HG03064 (cell line): Measurements from ENCODE around the gene CUBN.

Experiments
- ATAC-seq: cut with Tn5 transposase; IDR thresholded peaks from one replicate; pipeline ENCODE4 v1.9.1; 2021; ENCODE audit warnings: low read depth; ENCODE audit not compliant: unreplicated experiment

The CUBN gene

DNA sequence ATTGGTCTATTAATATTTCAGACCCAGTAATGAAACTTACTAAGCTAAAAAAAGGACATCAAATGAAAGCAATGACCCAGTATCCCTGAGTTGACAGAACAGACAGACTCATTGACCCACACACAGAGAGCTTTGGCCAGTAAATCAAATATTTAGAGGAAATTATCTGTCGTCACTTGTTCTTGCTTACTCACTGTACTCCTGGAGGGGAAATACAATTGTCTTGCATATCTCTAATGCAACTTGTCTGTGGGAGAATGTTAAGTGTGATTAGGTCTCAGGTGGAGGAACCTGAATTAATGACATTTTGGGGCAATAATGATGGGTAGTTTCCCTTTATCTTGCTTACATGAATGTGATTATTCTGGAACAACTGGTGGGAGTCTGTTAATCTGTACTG, 80.4 kb downstream of the CUBN start:
- ATAC-seq, result no peak

GRCh38 chr10:17047908-17048307, 81.7 kb downstream of the CUBN start:
- no peak for ATAC-seq

- ATAC-seq, result no peak
Measured at GRCh38 chr10:17046989-17047388, 82.6 kb downstream of the CUBN start.

DNA sequence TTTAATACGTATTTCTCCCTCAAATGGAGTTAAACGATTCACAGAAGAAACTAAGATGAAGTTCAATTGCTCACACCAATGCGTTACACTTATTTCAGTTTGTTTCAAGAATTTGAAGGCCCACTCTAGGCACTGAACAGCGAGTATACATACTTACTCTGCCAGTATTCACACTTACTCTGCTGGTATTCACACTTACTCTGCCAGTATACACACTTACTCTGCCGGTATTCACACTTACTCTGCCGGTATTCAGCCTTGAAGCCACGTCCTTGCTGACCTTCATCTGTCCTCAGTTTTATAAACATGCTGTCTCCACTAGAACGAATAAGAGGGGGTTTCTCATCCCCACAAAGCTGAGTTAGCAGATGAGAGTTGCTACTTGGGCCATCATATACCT, 86.0 kb downstream of the CUBN start:
- no peak for ATAC-seq

DNA sequence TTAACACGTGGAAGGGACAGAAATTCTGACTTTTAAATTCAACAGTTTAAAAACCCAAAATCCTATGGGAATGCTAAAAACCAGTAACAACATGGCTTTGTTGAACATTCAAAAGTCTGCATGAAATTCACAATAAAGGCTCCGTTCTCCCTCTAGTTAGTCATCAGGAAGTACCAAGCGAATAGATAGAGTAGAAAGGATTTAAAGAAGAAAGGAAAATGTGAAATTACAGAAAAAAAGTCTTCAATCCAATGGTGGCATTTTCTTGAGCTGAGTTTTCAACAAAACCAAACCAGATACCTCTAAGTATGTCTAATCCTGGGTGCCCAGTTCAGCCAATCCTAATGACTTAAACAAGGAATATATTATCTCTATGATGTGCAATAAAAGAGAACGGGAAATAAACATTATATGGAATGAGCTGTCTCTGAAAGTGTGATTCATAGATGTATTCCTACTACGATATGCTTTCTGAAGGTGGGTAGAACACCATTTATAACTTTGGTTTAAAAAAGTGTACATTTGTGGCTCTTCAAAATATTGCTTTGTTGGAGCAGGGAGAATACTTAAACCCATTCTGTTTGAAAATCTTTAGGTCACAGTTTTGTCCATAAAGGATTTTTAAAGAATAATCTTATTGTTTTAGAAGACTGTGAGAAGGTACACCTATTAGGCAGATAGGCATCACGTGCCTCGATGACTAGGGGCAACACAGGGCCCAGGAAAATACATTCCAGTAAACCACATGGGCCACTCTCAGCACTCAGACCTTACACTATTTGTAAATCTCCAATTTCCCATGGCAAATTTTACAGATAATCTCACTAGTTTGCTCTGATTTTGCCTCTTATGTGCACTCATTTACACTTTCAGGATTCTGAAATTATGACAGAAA, 87.7 kb downstream of the CUBN start:
- ATAC-seq, result no peak

GRCh38 chr10:17038627-17039026, 91.0 kb downstream of the CUBN start:
- no peak for ATAC-seq

DNA sequence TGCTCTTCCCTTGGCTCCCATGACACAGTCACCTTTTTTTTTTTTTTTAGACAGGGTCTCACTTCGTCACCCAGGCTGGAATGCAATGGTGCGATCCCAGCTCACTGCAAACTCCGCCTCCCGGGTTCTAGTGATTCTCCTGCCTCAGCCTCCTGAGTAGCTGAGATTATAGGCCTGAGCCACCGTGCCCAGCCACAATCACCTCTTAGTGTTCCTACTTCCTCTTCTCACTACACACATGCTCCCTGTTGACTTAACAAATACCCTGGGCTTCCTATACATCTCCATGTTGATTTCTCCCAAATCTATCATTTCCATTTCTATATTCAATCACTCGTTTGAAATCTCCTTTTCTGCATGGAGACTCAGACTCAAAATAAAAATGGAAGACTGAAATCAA, 91.7 kb downstream of the CUBN start:
- no peak for ATAC-seq

DNA sequence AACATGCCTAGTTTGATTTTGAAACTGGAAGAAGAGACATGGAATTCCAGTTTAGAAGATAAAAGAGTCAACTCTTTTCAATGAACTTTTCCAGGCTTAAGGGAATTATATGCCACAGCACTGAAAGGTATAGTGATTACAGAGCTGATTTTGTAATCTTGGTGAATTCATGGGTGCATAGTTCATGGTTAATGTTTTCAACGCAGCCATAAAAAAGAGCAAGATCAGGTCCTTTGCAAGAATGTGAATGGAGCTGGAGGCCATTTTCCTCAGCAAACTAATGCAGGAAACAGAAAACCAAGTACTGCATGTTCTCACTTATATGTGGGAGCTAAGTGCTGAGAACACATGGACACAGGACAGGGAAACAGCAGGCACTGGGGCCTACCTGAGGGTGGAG, 94.2 kb downstream of the CUBN start:
- ATAC-seq, result no peak

DNA sequence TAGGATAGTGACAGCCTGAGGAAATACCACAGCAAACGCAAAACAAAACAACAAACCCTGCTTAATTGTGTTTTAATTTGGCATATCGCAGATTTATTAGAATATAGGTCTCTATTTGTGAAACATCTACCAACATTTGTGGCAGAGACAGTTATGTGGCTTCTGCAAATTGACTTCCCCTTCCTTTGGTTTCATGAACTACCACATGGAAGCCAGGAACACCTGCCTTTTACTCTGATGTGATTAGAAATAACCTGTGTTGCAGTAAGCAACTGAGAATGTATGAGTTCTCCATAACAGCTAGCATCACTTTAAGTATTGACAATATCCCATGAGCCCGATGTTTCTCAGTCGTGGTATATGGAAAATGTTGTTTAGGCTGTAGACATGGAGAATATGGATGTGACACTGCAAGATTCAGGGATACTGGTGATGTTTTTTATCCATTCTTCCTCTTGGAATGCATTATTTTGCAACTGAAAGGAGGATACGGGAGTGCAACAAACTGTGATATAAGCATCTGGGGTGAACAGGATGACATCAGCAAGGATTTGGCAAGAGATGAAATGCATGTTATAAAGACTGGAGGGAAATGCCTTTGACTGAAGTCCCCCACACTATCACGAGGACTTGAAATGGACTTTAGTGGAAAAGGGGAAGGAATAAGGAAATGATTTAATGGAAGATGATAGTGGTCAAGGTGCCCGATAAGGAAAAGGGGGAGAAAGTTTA, 95.9 kb downstream of the CUBN start:
- no peak for ATAC-seq

- no peak for ATAC-seq
Measured at GRCh38 chr10:17031637-17032635, 97.7 kb downstream of the CUBN start.

GRCh38 chr10:17029581-17030271, 99.9 kb downstream of the CUBN start:
- ATAC-seq, result no peak

GRCh38 chr10:17029239-17029580, 100.4 kb downstream of the CUBN start:
- ATAC-seq, result no peak

- no peak for ATAC-seq
Measured at GRCh38 chr10:17028798-17029197, 100.8 kb downstream of the CUBN start.

- peak; percentile 46 for ATAC-seq
Measured at GRCh38 chr10:17026686-17027485, 102.7 kb downstream of the CUBN start.

DNA sequence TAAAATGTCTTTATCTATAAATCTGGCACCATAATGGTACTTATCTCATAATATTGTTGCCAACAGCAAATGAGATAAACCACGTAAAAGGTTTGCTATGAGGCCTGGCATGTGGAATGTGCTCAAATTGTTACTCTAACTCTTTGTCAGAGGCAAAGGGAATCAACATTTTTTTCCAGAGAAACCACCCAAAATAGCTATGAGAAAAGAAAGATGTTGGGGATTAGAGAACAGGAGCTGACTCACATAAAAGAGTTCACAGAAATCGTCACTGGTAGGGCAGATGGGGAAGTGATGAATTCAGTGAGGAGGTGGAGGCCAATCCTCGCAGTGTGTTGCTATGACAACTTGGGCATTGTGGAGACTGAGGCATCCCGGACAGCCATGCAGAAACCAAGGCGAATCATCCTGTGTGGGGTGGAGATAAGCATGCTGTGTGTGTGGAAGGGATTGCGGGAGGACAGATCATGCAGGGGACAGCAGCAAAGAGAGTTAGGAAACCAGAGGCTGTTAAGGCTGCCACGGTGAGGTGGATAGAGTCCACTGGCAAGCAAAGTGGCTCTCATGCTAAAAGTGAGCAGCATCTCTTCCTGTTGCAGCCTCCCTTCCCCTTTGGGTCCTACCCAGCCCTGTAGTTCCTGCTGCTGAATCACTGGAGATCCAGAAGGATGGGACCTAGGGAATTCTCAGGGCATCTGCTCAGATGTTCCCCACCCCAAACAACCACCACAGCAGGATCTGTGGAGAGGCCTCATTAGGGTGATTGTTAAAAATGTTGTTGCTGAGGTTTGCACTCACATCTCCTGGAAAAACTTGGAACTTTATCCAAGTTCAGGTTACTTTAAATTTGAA, 103.9 kb downstream of the CUBN start:
- ATAC-seq, result no peak

DNA sequence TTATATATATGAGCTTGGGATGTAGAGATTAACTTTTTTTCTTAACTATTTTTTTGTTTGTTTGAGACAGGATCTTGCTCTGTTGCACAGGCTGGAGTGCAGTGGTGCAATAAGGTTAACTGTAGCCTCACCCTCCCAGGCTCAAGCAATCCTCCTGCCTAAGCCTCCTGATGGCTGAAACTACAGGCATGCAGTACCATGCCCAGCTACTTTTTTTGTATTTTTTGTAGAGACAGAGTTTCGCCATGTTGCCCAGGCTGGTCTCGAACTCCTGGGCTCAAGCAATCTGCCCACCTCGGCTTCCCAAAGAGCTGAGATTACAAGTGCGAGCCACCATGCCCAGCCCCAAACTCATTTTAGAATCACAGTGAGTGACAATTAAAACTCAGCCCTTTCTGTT, 105.2 kb downstream of the CUBN start:
- ATAC-seq, result no peak

DNA sequence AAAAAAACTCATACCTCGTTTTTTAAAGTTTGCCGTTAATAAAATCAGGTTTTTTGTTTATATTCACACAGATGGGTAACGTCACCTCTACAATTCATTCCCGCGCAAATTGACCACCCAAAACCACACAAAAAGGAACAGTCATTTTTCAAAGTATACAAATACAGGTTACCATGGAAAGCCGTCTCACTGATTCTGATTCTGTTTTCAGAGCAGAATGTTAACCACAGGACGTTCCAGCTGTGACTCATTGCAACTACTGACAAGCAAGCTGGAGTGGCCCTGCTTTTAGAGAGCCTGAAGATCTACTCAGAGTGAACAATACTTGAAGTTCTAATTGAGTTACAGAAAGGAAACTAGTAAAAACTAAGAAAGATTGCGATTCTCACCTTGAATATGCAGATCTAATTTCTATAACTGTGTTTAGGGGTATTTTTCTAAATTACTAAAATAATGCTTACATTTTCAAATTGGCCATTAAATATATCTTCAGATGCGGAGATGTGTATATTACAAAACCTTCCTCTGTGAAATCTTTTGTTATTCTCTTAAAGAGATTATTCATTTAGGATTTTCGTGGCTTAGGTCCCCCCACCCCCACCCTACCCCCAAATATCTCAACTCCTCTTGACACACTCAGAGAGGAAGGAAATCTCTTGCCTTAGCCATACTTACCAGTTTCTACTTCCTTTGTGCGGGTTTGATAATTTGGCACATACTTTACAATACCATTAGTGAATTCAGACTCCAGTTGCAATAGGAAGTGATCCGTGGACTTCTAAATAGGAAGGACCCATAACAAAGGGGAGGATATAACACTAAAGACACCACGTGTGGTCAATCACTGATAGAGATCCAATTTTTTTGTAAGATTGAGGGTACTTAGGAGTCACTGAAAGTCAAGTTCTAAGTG, 106.0 kb downstream of the CUBN start:
- peak; percentile 91 for ATAC-seq

- ATAC-seq, result no peak
Measured at GRCh38 chr10:17022896-17023295, 106.7 kb downstream of the CUBN start.
